HG03097 (cell line): ENCODE results near the gene BMP8B.

Source experiments
- ATAC-seq: cut with Tn5 transposase; IDR thresholded peaks from one replicate; pipeline ENCODE4 v1.9.1; 2021; ENCODE audit not compliant: unreplicated experiment, low FRiP score

The BMP8B gene

GRCh38 chr1:39727932-39728317 lies 60.7 kb downstream of the BMP8B start:
- ATAC-seq = no peak

- ATAC-seq = no peak
Measured at GRCh38 chr1:39727221-39727931, 61.3 kb downstream of the BMP8B start.

- no peak for ATAC-seq
Measured at GRCh38 chr1:39726600-39726999, 62.1 kb downstream of the BMP8B start.

- ATAC-seq = no peak
Measured at GRCh38 chr1:39722495-39722894, 66.2 kb downstream of the BMP8B start.

GRCh38 chr1:39721664-39722063 lies 67.0 kb downstream of the BMP8B start:
- ATAC-seq = no peak

- no peak for ATAC-seq
Measured at GRCh38 chr1:39720094-39720999, 68.3 kb downstream of the BMP8B start.

GRCh38 chr1:39717809-39718208 lies 70.9 kb downstream of the BMP8B start:
- ATAC-seq = no peak

- no peak for ATAC-seq
Measured at GRCh38 chr1:39713557-39713956, 75.1 kb downstream of the BMP8B start.

- ATAC-seq = no peak
Measured at GRCh38 chr1:39711966-39712340, 76.7 kb downstream of the BMP8B start.

- ATAC-seq = no peak
Measured at GRCh38 chr1:39711104-39711965, 77.3 kb downstream of the BMP8B start.

GRCh38 chr1:39707506-39707905 lies 81.2 kb downstream of the BMP8B start:
- no peak for ATAC-seq
